ENCODE measurements around the gene ROCK2.
"Not testable (repeated sequence)": the region's sequence is repeated elsewhere in the genome, so short reads cannot be mapped to it uniquely, and the experiment has no call there.

The ROCK2 gene

GRCh38 chr2:11254100-11254536, 90.3 kb downstream of the ROCK2 start:
- H2AFZ ChIP-seq (ENCODE audit: low read depth) = no peak overlapping the region
- TF ChIP-seq, protein P1, sequence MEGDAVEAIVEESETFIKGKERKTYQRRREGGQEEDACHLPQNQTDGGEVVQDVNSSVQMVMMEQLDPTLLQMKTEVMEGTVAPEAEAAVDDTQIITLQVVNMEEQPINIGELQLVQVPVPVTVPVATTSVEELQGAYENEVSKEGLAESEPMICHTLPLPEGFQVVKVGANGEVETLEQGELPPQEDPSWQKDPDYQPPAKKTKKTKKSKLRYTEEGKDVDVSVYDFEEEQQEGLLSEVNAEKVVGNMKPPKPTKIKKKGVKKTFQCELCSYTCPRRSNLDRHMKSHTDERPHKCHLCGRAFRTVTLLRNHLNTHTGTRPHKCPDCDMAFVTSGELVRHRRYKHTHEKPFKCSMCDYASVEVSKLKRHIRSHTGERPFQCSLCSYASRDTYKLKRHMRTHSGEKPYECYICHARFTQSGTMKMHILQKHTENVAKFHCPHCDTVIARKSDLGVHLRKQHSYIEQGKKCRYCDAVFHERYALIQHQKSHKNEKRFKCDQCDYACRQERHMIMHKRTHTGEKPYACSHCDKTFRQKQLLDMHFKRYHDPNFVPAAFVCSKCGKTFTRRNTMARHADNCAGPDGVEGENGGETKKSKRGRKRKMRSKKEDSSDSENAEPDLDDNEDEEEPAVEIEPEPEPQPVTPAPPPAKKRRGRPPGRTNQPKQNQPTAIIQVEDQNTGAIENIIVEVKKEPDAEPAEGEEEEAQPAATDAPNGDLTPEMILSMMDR (conservative IDR thresholded peaks at IDR 0.05; ENCODE audit: low read depth, low read length) = no peak
- H3K79me2 ChIP-seq (ENCODE audit: insufficient read depth, low read depth) = no peaks in the 10 kb centered on the region
- no peaks in the 10 kb centered on the region for H3K27me3 ChIP-seq (ENCODE audit: insufficient read depth, low read depth)
- H3K9ac ChIP-seq = no peak overlapping the region
- H4K20me1 ChIP-seq (ENCODE audit: insufficient read depth) = no peaks in the 10 kb centered on the region
- no peaks in the 10 kb centered on the region for H3K4me1 ChIP-seq (ENCODE audit: low read depth, poor library complexity, severe bottlenecking)
- H3K36me3 ChIP-seq (ENCODE audit: insufficient read depth) = no peaks in the 10 kb centered on the region
- H3K27ac ChIP-seq = no peak overlapping the region
- H3K4me3 ChIP-seq (IDR thresholded peaks at IDR 0.05; ENCODE audit: insufficient read depth, low read depth, low read length) = no peak overlapping the region
- no peak overlapping the region for H3K4me2 ChIP-seq

DNA sequence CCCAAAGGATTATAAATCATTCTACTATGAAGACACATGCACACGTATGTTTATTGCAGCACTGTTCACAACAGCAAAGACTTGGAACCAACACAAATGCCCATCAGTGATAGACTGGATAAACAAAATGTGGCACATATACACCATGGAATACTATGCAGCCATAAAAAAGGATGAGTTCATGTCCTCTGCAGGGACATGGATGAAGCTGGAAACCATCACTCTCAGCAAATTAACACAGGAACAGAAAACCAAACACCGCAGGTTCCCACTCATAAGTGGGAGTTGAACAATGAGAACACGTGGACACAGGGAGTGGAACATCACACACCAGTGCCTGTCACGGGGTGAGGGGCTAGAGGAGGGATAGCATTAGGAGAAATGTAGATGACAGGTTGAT, 92.0 kb downstream of the ROCK2 start:
- not testable (repeated sequence) for H3K27me3 ChIP-seq (ENCODE audit: insufficient read depth, low read depth); H3K36me3 ChIP-seq (ENCODE audit: insufficient read depth); H4K20me1 ChIP-seq (ENCODE audit: insufficient read depth); H3K79me2 ChIP-seq (ENCODE audit: insufficient read depth, low read depth); H3K9ac ChIP-seq; H3K4me1 ChIP-seq (ENCODE audit: low read depth, poor library complexity, severe bottlenecking); H3K4me2 ChIP-seq; H2AFZ ChIP-seq (ENCODE audit: low read depth); H3K4me3 ChIP-seq (IDR thresholded peaks at IDR 0.05; ENCODE audit: insufficient read depth, low read depth, low read length); H3K27ac ChIP-seq

DNA sequence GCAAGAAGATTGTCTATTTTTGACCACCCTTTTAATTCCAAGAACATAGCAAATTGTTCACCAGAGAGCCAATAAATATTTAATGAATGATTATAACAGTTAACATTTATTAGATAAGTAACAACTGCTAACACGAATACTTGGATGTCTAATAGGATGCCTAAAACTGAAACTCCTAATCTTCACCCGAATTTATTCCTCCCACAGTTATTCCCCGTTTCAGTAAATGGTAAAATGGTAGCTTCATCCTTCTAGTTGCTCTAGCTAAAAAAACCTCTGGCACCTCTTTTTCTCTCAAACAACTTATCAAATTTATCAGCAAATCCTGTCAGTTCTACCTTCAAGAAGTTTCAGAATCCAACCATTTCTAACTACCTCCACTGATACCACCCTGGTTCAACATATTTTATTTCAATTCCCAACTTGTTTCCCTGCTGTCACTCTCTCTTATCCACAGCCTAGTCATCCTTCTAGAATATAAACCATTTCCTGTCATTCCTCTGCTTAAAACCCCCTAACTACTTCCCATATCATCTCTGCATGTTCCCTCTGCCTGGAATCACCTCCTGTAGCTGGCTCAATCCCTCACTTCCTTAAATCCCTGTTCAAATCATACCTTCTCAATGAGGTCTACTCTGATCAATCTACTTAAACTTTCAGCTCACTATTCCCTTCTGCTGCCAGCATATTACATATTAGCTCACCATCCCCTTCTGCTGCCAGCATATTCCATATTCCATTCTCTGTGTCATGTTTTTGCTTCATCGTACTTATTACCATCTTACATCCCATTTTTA, 93.8 kb downstream of the ROCK2 start:
- Histone ChIP-seq H3K9ac (no peak overlapping the region), H4K20me1 (ENCODE audit: insufficient read depth) (no peaks in the 10 kb centered on the region), H3K4me3 (IDR thresholded peaks at IDR 0.05; ENCODE audit: insufficient read depth, low read depth, low read length) (no peak overlapping the region), H3K36me3 (ENCODE audit: insufficient read depth) (no peaks in the 10 kb centered on the region), H3K27ac (no peak overlapping the region), H3K4me2 (no peak overlapping the region), H3K4me1 (ENCODE audit: low read depth, poor library complexity, severe bottlenecking) (no peaks in the 10 kb centered on the region), H3K79me2 (ENCODE audit: insufficient read depth, low read depth) (no peaks in the 10 kb centered on the region), H3K27me3 (ENCODE audit: insufficient read depth, low read depth) (no peaks in the 10 kb centered on the region), H2AFZ (ENCODE audit: low read depth) (no peak overlapping the region)
- TF ChIP-seq, protein P1 (conservative IDR thresholded peaks at IDR 0.05; ENCODE audit: low read depth, low read length) = no peak

- H3K79me2 ChIP-seq (ENCODE audit: insufficient read depth, low read depth) = no peaks in the 10 kb centered on the region
- no peak overlapping the region for H3K4me2 ChIP-seq
- no peak overlapping the region for H3K27ac ChIP-seq
- no peaks in the 10 kb centered on the region for H3K27me3 ChIP-seq (ENCODE audit: insufficient read depth, low read depth)
- H2AFZ ChIP-seq (ENCODE audit: low read depth) = no peak overlapping the region
- H4K20me1 ChIP-seq (ENCODE audit: insufficient read depth) = no peaks in the 10 kb centered on the region
- H3K9ac ChIP-seq = no peak overlapping the region
- TF ChIP-seq, protein P1 (conservative IDR thresholded peaks at IDR 0.05; ENCODE audit: low read depth, low read length) = no peak
- H3K4me1 ChIP-seq (ENCODE audit: low read depth, poor library complexity, severe bottlenecking) = no peaks in the 10 kb centered on the region
- no peaks in the 10 kb centered on the region for H3K36me3 ChIP-seq (ENCODE audit: insufficient read depth)
- no peak overlapping the region for H3K4me3 ChIP-seq (IDR thresholded peaks at IDR 0.05; ENCODE audit: insufficient read depth, low read depth, low read length)
Measured at GRCh38 chr2:11245322-11245721, 99.1 kb downstream of the ROCK2 start.

- TF ChIP-seq, protein P1 (conservative IDR thresholded peaks at IDR 0.05; ENCODE audit: low read depth, low read length) = no peak
- no peaks in the 10 kb centered on the region for H3K36me3 ChIP-seq (ENCODE audit: insufficient read depth)
- H3K4me2 ChIP-seq = no peak overlapping the region
Measured at GRCh38 chr2:11244091-11244826, 100.2 kb downstream of the ROCK2 start.

More at GRCh38 chr2:11244091-11244826, 100.2 kb downstream of the ROCK2 start:
- H3K9ac ChIP-seq = no peak overlapping the region
- no peak overlapping the region for H3K4me3 ChIP-seq (IDR thresholded peaks at IDR 0.05; ENCODE audit: insufficient read depth, low read depth, low read length)
- no peaks in the 10 kb centered on the region for H3K79me2 ChIP-seq (ENCODE audit: insufficient read depth, low read depth)
- H3K27me3 ChIP-seq (ENCODE audit: insufficient read depth, low read depth) = no peaks in the 10 kb centered on the region
- H2AFZ ChIP-seq (ENCODE audit: low read depth) = no peak overlapping the region
- H3K4me1 ChIP-seq (ENCODE audit: low read depth, poor library complexity, severe bottlenecking) = no peaks in the 10 kb centered on the region
- no peak overlapping the region for H3K27ac ChIP-seq
- no peaks in the 10 kb centered on the region for H4K20me1 ChIP-seq (ENCODE audit: insufficient read depth)

Data from KMS-11 (cell line).